HG02973 (cell line): ENCODE results near the gene PDHB.

Experiments
- ATAC-seq: cut with Tn5 transposase; IDR thresholded peaks from one replicate; pipeline ENCODE4 v1.9.1; 2021; ENCODE audit warnings: moderate library complexity; ENCODE audit not compliant: unreplicated experiment

Gene PDHB

DNA sequence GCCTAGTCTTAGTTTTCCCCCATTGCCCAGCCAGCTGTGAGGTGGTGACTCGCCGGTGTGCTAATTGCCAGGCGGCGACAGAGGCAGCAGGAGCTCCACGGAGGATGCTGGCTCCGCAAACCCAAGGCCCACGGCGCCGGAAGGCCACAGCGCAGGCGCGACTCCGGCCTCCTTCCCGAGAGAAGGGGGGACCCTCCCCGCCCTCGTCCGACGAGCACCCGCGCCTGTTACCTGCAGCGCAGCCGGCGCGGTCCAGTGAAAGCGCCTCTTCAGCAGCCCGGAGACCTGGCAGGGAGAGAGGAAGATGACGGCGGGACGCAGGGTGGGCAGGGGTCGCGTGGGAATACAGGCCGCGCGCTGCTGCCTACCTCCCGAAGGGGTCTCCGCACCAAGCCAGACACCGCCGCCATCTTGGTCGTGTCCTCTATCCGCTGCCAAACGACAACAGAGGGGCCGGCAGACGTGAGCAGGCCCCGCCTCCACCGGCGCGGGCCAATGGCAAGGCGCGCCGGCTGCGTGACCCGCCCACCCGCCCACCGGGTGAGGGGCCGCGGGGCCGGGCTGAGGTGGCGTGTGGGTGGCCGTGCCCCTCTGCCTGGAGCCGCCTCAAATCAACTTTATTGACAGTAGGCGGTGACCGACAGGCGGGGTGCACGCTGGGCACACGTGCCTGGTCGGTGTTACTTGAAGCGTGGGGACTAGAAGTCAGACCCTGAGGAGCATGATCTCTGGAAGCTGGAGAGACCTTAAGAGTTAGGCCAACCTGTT lies at the start of gene PDHB:
PDHB (minus strand) TSS at position 433 of the 768 bp plus-strand sequence; CDS start at position 410, 23 bp downstream.
- ATAC-seq, result peak; percentile 93

DNA sequence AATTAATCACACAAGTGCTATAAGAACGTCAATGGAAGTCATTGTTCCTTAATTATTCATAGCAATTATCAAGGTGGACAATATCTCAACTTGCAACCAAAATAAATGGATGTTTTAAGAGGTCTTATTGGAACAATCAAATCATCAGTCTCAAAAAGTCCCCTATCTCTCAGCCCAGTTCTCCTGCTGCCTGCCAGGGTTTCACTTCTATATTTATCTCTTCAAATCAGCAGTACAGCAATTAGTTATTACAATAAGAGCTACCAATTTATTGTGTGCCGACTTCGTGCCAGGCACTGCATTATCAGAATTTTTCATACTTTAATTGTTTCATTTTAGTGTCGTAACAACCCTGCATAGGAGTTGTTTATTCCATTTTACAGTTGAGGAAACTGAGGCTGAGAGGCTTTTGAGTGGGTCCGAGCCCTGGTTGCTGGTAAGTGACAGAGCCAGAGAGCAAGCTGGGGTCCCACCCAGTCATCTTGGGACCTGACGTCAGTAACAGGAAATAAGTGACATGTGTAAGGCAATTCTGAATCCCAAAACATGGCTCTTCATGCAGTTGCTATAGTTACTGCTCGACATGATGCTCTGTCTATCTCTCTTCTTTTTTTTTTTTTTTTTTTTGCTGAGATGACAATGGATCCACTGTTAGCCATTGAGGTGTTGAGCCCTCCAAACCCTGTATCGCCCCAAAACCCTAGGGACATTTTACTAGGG lies 49.4 kb upstream of the PDHB start:
- no peak for ATAC-seq

DNA sequence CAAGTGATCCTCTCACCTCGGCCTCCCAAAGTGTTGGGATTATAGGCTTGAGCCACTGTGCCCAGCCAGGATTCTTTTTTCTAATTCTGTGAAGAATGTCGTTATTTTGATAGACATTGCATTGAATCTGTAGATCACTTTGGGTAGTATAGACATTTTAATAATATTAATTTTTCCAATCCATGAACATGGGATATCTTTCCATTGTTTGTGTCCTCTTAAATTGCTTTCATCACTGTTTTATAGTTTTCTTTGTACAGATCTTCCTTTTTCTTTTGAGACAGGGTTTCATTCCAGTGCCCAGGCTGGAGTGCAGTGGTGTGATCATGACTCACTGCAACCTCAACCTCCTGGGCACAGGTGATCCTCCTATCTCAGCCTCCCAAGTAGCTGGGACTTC lies 46.7 kb upstream of the PDHB start:
- ATAC-seq, result no peak

DNA sequence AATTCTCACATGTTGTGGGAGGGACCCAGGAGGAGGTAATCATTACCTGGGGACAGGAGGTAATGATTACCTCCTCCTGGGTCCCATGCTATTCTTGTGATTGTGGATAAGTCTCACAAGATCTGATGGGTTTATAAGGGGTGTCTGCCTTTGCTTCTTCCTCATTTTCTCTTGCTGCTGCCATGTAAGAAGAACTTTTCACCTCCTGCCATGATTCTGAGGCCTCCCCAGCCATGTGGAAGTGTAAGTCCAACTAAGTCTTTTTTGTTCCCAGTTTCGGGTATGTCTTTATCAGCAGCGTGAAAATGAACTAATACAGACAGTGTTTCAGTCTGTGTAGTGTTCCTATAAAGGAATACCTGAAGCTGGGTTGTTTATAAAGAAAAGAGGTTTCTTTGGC lies 45.1 kb upstream of the PDHB start:
- no peak for ATAC-seq

- no peak for ATAC-seq
Observed at GRCh38 chr3:58474967-58475578, 41.4 kb upstream of the PDHB start.

DNA sequence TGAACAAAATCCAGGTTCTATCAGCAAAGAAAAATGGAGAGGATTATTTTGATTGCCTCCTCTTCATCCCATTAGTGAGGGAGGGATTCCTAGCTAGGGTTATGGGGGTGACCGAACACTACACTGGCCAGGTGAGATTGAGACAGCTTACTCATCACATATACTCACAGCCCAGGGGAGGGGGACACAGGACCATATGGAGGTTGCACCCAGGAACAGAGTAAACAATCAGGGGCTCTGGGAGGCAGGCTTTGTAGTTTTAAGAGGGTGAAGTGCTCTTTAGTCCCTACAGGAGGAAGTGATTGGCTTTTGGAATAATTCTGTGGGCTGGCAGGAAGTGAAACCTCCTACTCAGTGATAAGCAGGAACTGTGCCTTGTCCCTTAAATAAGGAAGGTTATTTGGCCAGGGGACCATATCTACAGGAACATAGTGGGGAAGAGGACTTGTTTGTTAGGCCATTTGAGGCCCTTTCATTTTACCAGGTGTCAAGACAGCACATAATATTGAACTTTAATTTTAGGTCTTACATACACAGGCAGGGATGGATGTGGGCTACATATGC lies 40.8 kb upstream of the PDHB start:
- no peak for ATAC-seq

- ATAC-seq, result no peak
Observed at GRCh38 chr3:58473275-58473674, 39.6 kb upstream of the PDHB start.

- ATAC-seq, result no peak
Observed at GRCh38 chr3:58471025-58471887, 37.6 kb upstream of the PDHB start.

- ATAC-seq, result no peak
Observed at GRCh38 chr3:58470363-58471024, 36.9 kb upstream of the PDHB start.

DNA sequence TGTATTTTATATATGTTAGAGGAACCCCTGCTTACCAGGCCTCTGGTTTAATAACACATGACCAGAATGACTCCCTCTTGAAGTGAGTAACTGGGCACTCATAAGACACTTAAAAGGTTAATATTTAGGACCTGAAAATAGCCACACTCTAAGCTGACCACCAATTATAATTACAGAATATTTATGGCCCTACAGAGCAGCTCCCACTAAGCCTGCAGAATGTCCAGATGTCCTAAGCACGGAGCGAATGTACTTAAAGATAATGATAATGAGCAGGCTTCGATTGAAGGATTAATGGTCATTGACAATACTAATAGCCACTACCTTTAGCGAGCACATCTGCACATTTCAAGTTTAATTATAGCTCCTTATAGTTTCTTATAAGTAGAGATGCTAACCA lies 35.5 kb upstream of the PDHB start:
- ATAC-seq, result no peak

DNA sequence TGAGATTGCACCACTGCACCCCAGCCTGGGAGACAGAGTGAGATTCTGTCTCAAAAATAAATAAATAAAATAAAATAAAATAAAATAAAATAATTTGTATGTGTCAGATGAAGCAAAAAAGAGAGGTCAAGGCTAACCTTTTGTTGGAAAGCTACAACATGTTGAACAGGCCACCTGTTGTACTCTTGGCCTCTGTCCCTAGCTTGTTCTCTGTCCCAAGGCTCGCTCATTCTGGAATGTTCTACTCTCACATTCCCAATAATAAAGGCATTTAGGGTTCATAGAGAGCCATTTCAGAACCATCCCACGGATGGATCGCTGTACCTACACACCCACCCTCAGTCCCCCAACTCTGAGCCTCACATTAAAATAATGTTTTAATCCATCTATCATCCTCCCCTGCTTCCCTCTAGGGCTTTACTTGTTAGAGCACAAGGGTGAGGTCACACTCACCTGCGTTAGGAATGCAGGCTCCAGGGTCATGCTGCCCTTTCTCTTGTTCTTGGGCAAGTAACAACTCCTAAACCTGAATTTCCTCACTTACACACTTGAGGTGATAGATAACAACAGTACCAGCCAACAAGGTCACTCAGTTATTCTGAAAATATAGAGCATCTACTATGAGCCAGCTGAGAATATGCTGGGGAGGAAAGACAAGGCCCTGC lies 33.4 kb upstream of the PDHB start:
- no peak for ATAC-seq

DNA sequence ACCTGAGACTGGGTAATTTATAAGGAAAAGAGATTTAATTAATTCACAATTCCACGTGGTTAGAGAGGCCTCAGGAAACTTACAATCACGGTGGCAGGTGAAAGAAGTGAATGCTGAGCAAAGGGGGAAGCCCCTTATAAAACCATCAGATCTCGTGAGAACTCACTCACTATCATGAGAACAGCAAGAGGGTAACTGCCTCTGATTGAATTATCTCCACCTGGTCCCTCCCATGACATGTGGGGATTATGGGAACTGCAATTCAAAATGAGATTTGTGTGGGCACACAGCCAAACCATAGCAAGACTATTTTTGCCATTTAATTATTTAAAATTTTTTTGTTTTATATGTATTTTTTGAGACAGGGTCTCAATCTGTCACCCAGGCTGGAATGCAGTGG lies 31.2 kb upstream of the PDHB start:
- ATAC-seq, result no peak

DNA sequence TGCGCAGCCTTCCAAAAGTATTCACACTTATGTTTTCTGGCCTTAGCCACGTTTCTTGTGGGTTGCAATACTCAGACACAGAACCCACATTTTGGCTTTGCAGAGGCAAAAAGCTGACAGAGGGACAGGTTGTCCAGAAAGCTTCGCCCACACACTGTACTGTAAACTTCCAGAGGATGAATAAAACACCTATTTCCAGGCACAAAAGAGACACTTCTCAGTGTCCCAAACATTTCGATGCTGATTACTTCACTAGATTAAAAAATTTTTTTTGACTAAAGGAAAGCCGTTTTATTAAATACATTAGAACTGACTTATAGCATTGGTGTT lies 30.3 kb upstream of the PDHB start:
- ATAC-seq, result no peak

GRCh38 chr3:58463181-58463941 lies 29.7 kb upstream of the PDHB start:
- ATAC-seq, result peak; percentile 94

GRCh38 chr3:58462829-58463180 lies 29.2 kb upstream of the PDHB start:
- ATAC-seq, result no peak

DNA sequence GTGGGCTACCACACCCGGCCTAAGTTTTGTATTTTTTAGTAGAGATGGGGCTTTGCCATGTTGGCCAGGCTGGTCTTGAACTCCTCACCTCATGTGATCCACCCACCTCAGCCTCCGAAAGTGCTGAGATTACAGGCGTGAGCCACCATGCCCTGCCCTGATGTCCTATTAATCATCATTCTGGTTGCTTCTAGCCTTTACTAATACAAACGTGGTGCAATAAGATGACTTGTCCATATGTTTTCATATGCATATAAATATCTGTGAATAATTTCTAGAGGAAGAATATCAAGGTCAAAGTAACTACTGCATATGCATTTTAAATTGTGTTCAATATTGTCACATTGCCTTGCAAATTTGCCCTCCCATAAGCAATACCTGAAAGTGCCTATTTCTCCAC lies 25.5 kb upstream of the PDHB start:
- ATAC-seq, result no peak

DNA sequence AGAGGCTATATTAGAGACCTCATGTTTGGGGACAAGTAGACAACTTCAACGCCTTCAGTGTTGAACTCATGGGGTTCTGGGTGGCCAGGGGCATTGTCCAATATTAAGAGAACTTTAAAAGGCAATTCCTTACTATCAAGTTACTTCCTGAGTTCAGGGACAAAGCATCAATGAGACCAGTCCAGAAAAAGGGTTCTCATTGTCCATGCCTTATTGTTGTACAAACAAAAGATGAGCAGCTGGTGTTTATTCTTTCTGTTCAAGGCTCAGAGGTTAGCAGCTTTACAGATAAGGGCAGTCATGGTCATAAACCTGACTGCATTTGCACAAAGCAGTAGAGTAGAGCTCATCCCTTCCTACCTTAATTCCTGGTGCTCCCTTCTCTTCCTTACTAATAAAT lies 18.5 kb upstream of the PDHB start:
- no peak for ATAC-seq

DNA sequence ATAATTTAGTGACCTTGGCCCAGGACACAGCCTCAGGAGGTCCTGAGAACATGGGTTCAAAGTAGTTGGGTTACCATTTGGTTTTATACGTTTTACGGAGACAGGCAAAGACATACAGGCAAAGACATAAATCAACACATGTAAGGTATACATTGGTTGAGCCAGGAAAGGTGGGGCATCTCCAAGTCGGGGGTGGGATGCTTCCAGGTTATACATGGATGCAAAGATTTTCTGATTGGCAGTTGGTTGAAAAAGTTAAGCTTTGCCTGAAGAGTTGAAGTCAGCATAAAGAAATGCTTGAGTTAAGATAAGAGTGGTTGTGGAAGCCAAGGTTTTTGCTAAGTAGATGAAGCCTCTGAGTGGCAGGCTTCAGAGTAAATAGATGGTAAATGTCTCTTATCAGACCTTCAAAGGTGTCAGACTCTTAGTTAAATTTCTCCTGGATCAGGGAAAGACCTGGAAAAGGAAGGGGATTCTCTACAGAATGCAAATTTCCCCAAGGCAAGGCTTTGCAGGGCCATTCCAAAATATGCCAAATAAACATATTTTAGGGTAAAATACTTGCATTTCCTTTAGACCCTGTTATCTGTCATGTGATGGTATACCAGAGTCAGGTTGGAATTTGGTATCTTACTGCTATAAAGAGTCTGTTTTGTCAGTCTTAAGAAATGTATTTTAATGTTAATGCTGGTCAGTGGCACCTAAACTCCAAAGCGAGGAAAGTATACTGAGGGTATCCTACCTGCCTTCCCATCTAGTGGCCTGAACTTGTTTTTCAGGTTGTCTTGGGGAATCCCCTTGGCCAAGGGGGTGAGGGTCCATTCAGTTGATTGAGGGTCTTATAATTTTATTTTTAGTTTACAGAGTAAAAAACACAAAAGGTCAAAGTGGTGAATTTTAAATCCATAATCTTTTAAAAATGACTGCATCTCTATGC lies 8.2 kb upstream of the PDHB start:
- ATAC-seq, result no peak
